ENCODE results near the gene SIK3.

The SIK3 gene

DNA sequence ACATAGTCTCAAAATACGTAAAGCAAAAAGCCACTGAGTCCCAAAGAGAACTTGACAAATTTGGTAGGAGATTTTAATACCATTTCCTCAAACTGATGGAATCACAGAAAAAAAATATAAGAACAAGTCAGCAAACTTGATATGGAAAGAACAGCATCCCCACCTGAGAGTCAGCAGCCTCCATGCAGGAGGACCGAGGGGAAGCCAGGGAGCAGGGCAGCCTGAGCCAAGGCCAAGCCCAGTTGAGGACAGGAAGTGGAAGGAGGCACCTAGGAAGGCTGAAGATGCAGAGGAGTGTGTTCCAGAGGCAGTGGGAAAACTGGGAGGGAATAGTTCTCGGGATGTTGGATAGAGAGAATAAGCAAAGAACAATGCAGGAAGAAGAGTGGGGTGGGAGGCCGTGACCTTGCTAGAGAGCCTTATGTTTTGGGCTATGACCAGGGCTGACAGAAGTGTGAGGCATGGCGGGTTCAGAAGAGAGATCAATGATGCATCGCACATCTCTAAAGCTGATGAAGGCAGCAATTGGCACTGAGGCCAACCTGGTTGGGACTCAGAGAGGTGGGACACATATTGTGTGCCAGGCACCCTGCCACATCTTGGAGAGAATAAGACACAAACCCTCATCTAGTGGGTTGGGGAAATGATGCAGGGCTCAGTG is 290.5 kb downstream of the SIK3 start:
- TF ChIP-seq, protein P1, sequence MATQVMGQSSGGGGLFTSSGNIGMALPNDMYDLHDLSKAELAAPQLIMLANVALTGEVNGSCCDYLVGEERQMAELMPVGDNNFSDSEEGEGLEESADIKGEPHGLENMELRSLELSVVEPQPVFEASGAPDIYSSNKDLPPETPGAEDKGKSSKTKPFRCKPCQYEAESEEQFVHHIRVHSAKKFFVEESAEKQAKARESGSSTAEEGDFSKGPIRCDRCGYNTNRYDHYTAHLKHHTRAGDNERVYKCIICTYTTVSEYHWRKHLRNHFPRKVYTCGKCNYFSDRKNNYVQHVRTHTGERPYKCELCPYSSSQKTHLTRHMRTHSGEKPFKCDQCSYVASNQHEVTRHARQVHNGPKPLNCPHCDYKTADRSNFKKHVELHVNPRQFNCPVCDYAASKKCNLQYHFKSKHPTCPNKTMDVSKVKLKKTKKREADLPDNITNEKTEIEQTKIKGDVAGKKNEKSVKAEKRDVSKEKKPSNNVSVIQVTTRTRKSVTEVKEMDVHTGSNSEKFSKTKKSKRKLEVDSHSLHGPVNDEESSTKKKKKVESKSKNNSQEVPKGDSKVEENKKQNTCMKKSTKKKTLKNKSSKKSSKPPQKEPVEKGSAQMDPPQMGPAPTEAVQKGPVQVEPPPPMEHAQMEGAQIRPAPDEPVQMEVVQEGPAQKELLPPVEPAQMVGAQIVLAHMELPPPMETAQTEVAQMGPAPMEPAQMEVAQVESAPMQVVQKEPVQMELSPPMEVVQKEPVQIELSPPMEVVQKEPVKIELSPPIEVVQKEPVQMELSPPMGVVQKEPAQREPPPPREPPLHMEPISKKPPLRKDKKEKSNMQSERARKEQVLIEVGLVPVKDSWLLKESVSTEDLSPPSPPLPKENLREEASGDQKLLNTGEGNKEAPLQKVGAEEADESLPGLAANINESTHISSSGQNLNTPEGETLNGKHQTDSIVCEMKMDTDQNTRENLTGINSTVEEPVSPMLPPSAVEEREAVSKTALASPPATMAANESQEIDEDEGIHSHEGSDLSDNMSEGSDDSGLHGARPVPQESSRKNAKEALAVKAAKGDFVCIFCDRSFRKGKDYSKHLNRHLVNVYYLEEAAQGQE (IDR thresholded peaks at IDR 0.05; ENCODE audit: low read depth): no peak
- TF ChIP-seq TCF12 (IDR thresholded peaks at IDR 0.05; ENCODE audit: low read depth) (no peak), FOXM1 (IDR thresholded peaks at IDR 0.05; ENCODE audit: borderline replicate concordance, low read depth) (no peak), TEAD4 (IDR thresholded peaks at IDR 0.05) (no peak), CEBPB (IDR thresholded peaks at IDR 0.05) (no peak), TAF1 (IDR thresholded peaks at IDR 0.05; ENCODE audit: low read depth) (no peak)
- TF ChIP-seq, protein P2, sequence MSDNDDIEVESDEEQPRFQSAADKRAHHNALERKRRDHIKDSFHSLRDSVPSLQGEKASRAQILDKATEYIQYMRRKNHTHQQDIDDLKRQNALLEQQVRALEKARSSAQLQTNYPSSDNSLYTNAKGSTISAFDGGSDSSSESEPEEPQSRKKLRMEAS (IDR thresholded peaks at IDR 0.05): no peak

DNA sequence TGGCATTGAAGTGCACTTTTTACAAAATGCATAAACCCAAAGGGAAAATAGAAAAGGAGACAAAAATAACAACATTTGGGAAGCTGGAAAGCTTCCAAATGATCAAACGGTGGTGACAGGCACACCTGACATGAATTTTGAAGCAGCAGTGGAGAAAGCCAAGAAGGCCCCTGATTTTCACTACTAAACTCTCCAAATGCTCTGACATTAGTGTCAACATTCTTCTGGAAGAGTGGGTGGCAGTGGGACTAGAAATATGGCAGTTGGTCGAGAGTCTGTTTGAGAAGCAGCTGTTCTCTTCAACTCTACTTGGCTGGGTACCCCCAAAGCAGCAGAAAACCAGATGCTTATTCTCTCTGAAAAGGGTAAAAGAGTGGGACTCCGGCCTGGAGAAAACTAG is 294.2 kb downstream of the SIK3 start:
- TF ChIP-seq FOXM1 (IDR thresholded peaks at IDR 0.05; ENCODE audit: borderline replicate concordance, low read depth): no peak
- TF ChIP-seq TAF1 (IDR thresholded peaks at IDR 0.05; ENCODE audit: low read depth): no peak
- no peak for TF ChIP-seq ZBTB7A (IDR thresholded peaks at IDR 0.05; ENCODE audit: low read depth)
- no peak for TF ChIP-seq EP300 (IDR thresholded peaks at IDR 0.05; ENCODE audit: borderline replicate concordance)
- TF ChIP-seq TCF12 (IDR thresholded peaks at IDR 0.05; ENCODE audit: low read depth): no peak
- TF ChIP-seq, protein P1 (IDR thresholded peaks at IDR 0.05; ENCODE audit: low read depth): no peak
- no peak for TF ChIP-seq TEAD4 (IDR thresholded peaks at IDR 0.05)
- TF ChIP-seq CREB1 (IDR thresholded peaks at IDR 0.05; ENCODE audit: low read depth): no peak
- TF ChIP-seq YY1 (IDR thresholded peaks at IDR 0.05; ENCODE audit: low read depth): no peak
- no peak for TF ChIP-seq EGR1 (IDR thresholded peaks at IDR 0.05)
- TF ChIP-seq, protein P3, sequence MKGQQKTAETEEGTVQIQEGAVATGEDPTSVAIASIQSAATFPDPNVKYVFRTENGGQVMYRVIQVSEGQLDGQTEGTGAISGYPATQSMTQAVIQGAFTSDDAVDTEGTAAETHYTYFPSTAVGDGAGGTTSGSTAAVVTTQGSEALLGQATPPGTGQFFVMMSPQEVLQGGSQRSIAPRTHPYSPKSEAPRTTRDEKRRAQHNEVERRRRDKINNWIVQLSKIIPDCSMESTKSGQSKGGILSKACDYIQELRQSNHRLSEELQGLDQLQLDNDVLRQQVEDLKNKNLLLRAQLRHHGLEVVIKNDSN (IDR thresholded peaks at IDR 0.05): no peak

DNA sequence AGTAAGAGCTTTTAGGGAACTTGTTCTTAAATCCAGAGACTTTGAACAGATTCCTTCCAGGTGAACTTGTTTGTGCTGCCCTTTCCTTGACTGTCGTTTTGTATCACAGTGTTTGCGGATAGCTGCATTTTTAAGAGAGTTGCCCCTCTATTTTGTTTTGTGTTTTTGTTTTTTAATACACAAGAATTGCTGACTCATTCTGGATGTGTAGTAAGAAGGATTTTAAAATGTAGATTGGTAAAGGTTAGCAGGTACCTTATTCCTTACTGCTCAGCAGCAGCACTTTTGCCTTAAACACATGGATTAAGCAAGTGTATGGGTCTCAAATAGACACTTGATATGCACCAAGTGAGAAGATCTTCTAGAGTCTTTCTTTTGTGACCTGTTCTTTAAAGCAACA is 297.6 kb downstream of the SIK3 start:
- TF ChIP-seq, protein P1 (IDR thresholded peaks at IDR 0.05; ENCODE audit: low read depth): no peak
- TF ChIP-seq NFIC (IDR thresholded peaks at IDR 0.05): no peak
- no peak for TF ChIP-seq TCF12 (IDR thresholded peaks at IDR 0.05; ENCODE audit: low read depth)
- TF ChIP-seq TEAD4 (IDR thresholded peaks at IDR 0.05): no peak
- TF ChIP-seq, protein P2 (IDR thresholded peaks at IDR 0.05): no peak
- no peak for TF ChIP-seq EGR1 (IDR thresholded peaks at IDR 0.05)
- TF ChIP-seq RAD21 (IDR thresholded peaks at IDR 0.05; ENCODE audit: low read depth): no peak
- TF ChIP-seq CEBPB (IDR thresholded peaks at IDR 0.05): no peak
- no peak for TF ChIP-seq EP300 (IDR thresholded peaks at IDR 0.05; ENCODE audit: borderline replicate concordance)
- TF ChIP-seq, protein P3 (IDR thresholded peaks at IDR 0.05): no peak
- no peak for TF ChIP-seq ZBTB7A (IDR thresholded peaks at IDR 0.05; ENCODE audit: low read depth)
- no peak for TF ChIP-seq CREB1 (IDR thresholded peaks at IDR 0.05; ENCODE audit: low read depth)
- no peak for TF ChIP-seq YY1 (IDR thresholded peaks at IDR 0.05; ENCODE audit: low read depth)
- no peak for TF ChIP-seq FOXM1 (IDR thresholded peaks at IDR 0.05; ENCODE audit: borderline replicate concordance, low read depth)

DNA sequence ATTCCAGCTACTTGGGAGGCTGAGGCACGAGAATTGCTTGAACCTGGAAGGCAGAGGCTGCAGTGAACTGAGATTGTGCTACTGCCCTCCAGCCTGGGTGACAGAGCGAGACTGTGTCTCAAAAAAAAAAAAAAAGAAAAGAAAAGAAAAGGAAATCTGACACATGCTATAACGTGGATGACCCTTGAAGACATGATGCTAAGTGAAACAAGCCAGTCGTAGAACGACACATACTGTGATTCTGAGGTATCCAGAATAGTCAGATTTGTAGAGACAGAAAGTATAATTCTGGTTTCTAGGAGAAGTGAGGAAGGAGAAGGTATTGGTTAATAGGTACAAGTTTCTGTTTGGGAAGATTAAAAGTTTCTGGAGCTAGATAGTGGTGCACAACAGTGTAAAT is 299.9 kb downstream of the SIK3 start:
- no peak for TF ChIP-seq TCF12 (IDR thresholded peaks at IDR 0.05; ENCODE audit: low read depth)
- TF ChIP-seq CEBPB (IDR thresholded peaks at IDR 0.05): no peak
- TF ChIP-seq, protein P1 (IDR thresholded peaks at IDR 0.05; ENCODE audit: low read depth): no peak
- no peak for TF ChIP-seq NFIC (IDR thresholded peaks at IDR 0.05)
- TF ChIP-seq EGR1 (IDR thresholded peaks at IDR 0.05): no peak
- TF ChIP-seq, protein P2 (IDR thresholded peaks at IDR 0.05): no peak
- TF ChIP-seq, protein P3 (IDR thresholded peaks at IDR 0.05): no peak
